ENCODE measurements around the gene THAP5. TPM values are rescaled to one million over a fixed set of nuclear protein-coding genes. Genes with fewer than 3 reads are reported as not detected.

The THAP5 gene
- total and polyA plus RNA-seq, 4 donors: 11.3 to 29.9 (median 15.5) TPM

DNA sequence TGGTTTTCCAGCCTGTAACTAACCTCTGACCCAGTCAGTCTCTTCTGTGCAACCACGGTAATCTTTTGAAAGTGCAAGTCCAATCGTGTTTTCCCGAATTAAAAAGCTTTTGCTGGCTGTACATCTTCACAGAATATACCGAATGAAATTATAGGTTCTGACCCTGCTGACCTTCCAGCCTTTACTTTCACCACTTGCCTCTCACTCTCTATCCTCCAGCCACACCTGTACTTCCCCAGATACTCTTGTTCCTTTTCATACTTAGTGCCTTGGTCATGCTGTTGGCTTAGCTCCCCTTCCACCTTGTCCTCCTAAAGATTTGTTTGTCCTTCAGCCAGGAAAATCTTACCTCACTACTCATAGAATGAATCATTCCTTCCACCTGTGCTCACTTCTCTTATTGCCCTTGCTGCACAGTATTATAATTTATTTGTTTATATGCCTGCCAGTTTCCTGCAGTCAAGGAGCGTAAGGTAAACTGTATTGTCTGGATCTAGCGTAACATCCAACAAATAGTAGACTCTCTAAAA, 41.3 kb downstream of the THAP5 start:
- WGBS: 89% methylated on average over 6 of the region's 6 CpGs
- Histone ChIP-seq H3K27me3 (ENCODE audit: control insufficient read depth in 4 of 4, insufficient read depth in 4 of 4, low read length in 3 of 4) (no peaks in the 10 kb centered on the region), H3K27ac (ENCODE audit: low read depth in 1 of 2, low read length in 2 of 2) (no peak overlapping the region), H3K4me1 (ENCODE audit: control insufficient read depth in 4 of 4, insufficient read depth in 4 of 4, low read length in 3 of 4) (peaks cover 0 to 20% (median 10%) of the 10 kb centered on the region in 4 donors), H3K9me3 (ENCODE audit: control insufficient read depth in 4 of 4, low read length in 3 of 4) (no peaks in the 10 kb centered on the region), H3K4me3 (ENCODE audit: low read depth in 1 of 3, low read length in 3 of 3) (no peak overlapping the region), H3K36me3 (ENCODE audit: control insufficient read depth in 4 of 4, insufficient read depth in 3 of 4, low read depth in 1 of 4, low read length in 3 of 4) (no peaks in the 10 kb centered on the region), H3K9ac (ENCODE audit: low read depth in 1 of 2, low read length in 2 of 2) (no peak overlapping the region)
- TF ChIP-seq, protein P1, sequence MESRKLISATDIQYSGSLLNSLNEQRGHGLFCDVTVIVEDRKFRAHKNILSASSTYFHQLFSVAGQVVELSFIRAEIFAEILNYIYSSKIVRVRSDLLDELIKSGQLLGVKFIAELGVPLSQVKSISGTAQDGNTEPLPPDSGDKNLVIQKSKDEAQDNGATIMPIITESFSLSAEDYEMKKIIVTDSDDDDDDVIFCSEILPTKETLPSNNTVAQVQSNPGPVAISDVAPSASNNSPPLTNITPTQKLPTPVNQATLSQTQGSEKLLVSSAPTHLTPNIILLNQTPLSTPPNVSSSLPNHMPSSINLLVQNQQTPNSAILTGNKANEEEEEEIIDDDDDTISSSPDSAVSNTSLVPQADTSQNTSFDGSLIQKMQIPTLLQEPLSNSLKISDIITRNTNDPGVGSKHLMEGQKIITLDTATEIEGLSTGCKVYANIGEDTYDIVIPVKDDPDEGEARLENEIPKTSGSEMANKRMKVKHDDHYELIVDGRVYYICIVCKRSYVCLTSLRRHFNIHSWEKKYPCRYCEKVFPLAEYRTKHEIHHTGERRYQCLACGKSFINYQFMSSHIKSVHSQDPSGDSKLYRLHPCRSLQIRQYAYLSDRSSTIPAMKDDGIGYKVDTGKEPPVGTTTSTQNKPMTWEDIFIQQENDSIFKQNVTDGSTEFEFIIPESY (IDR thresholded peaks at IDR 0.05): no peak
- TF ChIP-seq NR2F2 (IDR thresholded peaks at IDR 0.05) (no peak), HNF4G (IDR thresholded peaks at IDR 0.05) (no peak), RAD21 (IDR thresholded peaks at IDR 0.05) (no peak), FOXA1 (IDR thresholded peaks at IDR 0.05) (no peak), GABPA (IDR thresholded peaks at IDR 0.05 in 1 of 2, conservative IDR thresholded peaks at IDR 0.05 in 1 of 2) (no peak), EGR1 (IDR thresholded peaks at IDR 0.05; ENCODE audit: low read depth in 2 of 2) (no peak), TAF1 (conservative IDR thresholded peaks at IDR 0.05) (no peak)
- TF ChIP-seq, protein P2, sequence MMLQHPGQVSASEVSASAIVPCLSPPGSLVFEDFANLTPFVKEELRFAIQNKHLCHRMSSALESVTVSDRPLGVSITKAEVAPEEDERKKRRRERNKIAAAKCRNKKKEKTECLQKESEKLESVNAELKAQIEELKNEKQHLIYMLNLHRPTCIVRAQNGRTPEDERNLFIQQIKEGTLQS (IDR thresholded peaks at IDR 0.05): no peak
- TF ChIP-seq, protein P3, sequence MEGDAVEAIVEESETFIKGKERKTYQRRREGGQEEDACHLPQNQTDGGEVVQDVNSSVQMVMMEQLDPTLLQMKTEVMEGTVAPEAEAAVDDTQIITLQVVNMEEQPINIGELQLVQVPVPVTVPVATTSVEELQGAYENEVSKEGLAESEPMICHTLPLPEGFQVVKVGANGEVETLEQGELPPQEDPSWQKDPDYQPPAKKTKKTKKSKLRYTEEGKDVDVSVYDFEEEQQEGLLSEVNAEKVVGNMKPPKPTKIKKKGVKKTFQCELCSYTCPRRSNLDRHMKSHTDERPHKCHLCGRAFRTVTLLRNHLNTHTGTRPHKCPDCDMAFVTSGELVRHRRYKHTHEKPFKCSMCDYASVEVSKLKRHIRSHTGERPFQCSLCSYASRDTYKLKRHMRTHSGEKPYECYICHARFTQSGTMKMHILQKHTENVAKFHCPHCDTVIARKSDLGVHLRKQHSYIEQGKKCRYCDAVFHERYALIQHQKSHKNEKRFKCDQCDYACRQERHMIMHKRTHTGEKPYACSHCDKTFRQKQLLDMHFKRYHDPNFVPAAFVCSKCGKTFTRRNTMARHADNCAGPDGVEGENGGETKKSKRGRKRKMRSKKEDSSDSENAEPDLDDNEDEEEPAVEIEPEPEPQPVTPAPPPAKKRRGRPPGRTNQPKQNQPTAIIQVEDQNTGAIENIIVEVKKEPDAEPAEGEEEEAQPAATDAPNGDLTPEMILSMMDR (IDR thresholded peaks at IDR 0.05; ENCODE audit: low read depth, low read length, missing input control): no peak
- DNase-seq (ENCODE audit: low spot score): no peak

DNA sequence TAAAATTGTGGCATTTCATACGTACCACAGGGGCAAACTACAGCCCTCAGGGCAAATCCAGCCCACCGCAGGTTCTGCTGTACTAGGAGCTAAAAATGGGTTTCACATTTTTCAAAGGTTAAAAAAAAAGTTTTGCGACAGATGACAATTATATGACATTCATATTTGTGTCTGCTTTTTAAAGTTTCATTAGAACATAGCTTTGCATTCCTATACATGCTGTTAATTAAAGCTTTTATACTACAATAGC, 42.8 kb downstream of the THAP5 start:
- no peaks in the 10 kb centered on the region for H3K27me3 ChIP-seq (ENCODE audit: control insufficient read depth in 4 of 4, insufficient read depth in 4 of 4, low read length in 3 of 4)
- peaks cover 3 to 27% (median 12%) of the 10 kb centered on the region in 4 donors for H3K4me1 ChIP-seq (ENCODE audit: control insufficient read depth in 4 of 4, insufficient read depth in 4 of 4, low read length in 3 of 4)
- 12% methylated on average over 3 of the region's 3 CpGs for WGBS
- H3K27ac ChIP-seq (ENCODE audit: low read depth in 1 of 2, low read length in 2 of 2): peak overlapping the region; percentile 97 to 100
- no peaks in the 10 kb centered on the region for H3K9me3 ChIP-seq (ENCODE audit: control insufficient read depth in 4 of 4, low read length in 3 of 4)
- DNase-seq (ENCODE audit: low spot score): no peak
- TF ChIP-seq TAF1 (conservative IDR thresholded peaks at IDR 0.05): peak; percentile 18
- TF ChIP-seq, protein P4, sequence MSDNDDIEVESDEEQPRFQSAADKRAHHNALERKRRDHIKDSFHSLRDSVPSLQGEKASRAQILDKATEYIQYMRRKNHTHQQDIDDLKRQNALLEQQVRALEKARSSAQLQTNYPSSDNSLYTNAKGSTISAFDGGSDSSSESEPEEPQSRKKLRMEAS (IDR thresholded peaks at IDR 0.05): no peak
- H3K36me3 ChIP-seq (ENCODE audit: control insufficient read depth in 4 of 4, insufficient read depth in 3 of 4, low read depth in 1 of 4, low read length in 3 of 4): no peaks in the 10 kb centered on the region
- H3K4me3 ChIP-seq (ENCODE audit: low read depth in 1 of 3, low read length in 3 of 3): peak overlapping the region; percentile 61 to 77 (median 68)
- peak overlapping the region; percentile 45 to 98 for H3K9ac ChIP-seq (ENCODE audit: low read depth in 1 of 2, low read length in 2 of 2)

DNA sequence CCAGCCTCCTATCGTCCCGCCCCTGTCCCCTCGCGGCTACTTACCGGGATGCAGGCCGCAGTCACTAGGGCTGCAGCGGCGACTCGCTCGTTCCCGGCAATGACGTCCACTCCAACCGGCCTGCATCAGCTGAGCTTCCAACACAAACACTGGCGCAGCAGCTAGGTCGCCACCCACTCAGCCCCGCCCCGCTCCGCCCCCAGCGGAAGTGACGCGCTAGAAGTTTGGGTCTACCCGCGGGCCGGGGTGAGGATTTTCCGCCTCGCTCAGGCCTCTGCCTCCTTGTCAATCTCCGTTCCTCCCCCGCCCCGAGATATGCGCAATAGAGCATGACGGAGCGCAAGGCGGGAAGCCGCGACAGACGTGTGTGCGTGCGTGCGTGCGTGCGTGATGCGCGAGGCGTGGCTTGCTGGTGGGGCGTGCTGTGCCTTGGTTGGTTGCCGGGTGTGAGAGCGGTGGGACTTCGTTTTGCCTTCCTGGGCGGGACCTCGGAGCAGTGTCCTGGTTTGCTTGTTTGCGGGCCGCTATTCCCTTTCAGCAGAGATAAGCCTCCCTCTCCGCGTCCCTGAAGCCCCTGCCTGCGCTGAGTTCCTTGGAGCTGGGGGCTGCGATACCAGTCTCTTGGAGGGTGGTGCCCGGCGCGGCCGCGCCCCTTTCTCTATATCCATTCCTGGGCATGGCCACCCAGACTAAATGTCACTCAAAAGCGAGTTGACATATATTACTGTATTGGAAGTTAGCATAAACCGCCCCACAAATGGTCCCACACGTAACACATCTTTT, 43.3 kb downstream of the THAP5 start, which contains the start of gene PNPLA8:
Gene PNPLA8 (minus strand): TSS at position 151 of the 783 bp plus-strand sequence. CDS start 10,644 bp downstream, outside the sequence.
- H3K27ac ChIP-seq (ENCODE audit: low read depth in 1 of 2, low read length in 2 of 2): peak within 1 kb of the TSS; percentile 97 to 100
- H3K9ac ChIP-seq (ENCODE audit: low read depth in 1 of 2, low read length in 2 of 2): peak within 1 kb of the TSS; percentile 93 to 99
- peak within 1 kb of the TSS; percentile 61 to 97 (median 82) for H3K4me3 ChIP-seq (ENCODE audit: low read depth in 1 of 3, low read length in 3 of 3)
- H3K36me3 ChIP-seq (ENCODE audit: control insufficient read depth in 4 of 4, insufficient read depth in 3 of 4, low read depth in 1 of 4, low read length in 3 of 4): no peaks in the 10 kb centered on the region
- peak; percentile 100 for DNase-seq (ENCODE audit: low spot score)
- WGBS: under 1% methylated on average over 64 of the region's 64 CpGs
- peaks cover 3 to 27% (median 14%) of the 10 kb centered on the region in 4 donors for H3K4me1 ChIP-seq (ENCODE audit: control insufficient read depth in 4 of 4, insufficient read depth in 4 of 4, low read length in 3 of 4)
- H3K9me3 ChIP-seq (ENCODE audit: control insufficient read depth in 4 of 4, low read length in 3 of 4): no peaks in the 10 kb centered on the region
- no peaks in the 10 kb centered on the region for H3K27me3 ChIP-seq (ENCODE audit: control insufficient read depth in 4 of 4, insufficient read depth in 4 of 4, low read length in 3 of 4)
- TF ChIP-seq RXRA (IDR thresholded peaks at IDR 0.05) (peak in 1 of 2 donors; percentile 58), NR2F2 (IDR thresholded peaks at IDR 0.05) (peak; percentile 73), TAF1 (conservative IDR thresholded peaks at IDR 0.05) (peak; percentile 63), SP1 (IDR thresholded peaks at IDR 0.05) (peak; percentile 84), HNF4A (conservative IDR thresholded peaks at IDR 0.05) (no peak), GABPA (IDR thresholded peaks at IDR 0.05 in 1 of 2, conservative IDR thresholded peaks at IDR 0.05 in 1 of 2) (peak; percentile 84 to 96), FOXA1 (IDR thresholded peaks at IDR 0.05) (peak; percentile 80), HNF4G (IDR thresholded peaks at IDR 0.05) (no peak), YY1 (IDR thresholded peaks at IDR 0.05) (peak; percentile 85), FOXA2 (IDR thresholded peaks at IDR 0.05) (peak; percentile 28)
- TF ChIP-seq, protein P3 (IDR thresholded peaks at IDR 0.05; ENCODE audit: low read depth, low read length, missing input control): no peak
- TF ChIP-seq, protein P4 (IDR thresholded peaks at IDR 0.05): peak; percentile 81
- TF ChIP-seq, protein P1 (IDR thresholded peaks at IDR 0.05): peak; percentile 56
